AG09309 (cell line): ENCODE measurements around the gene CITED1.
A peak's percentile ranks its signal among the peaks of the same experiment; 100 is the strongest.

Source experiments
- DNase-seq: peaks from one replicate; pipeline ENCODE4 v3.0.0-alpha.2; 2010; ENCODE audit warnings: low read depth
- H3K4me3 ChIP-seq: 2 replicates; pipeline ENCODE4 v1.5.1; 2011; ENCODE audit warnings: mild to moderate bottlenecking, low read depth, low read length, moderate library complexity; ENCODE audit not compliant: control insufficient read depth
- CTCF ChIP-seq: IDR thresholded peaks from 2 replicates; pipeline ENCODE4 v1.5.1; 2011; ENCODE audit warnings: mild to moderate bottlenecking, low read depth, low read length, inconsistent platforms; ENCODE audit not compliant: insufficient read depth, control insufficient read depth; ENCODE audit errors: missing control alignments

The CITED1 gene

DNA sequence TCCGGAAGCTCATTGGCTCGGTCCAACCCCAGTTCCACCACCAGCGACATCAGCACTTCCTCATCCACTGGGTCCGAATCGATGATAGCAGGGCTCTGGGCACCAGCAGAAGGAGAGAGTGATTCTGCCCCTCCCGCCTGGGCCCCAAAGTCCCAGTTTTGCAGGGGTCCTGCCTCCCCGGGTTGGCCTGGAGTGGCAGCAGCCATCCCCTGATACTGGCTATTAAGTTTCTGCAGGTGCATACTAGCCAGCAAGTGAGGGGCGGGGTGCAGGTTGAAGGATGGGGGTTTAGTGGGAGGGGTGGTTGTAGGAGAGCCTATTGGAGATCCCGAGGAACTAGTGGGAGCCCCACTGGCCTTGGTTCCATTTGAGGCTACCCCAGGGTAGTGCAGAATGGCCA is 3.9 kb downstream of the CITED1 start:
- TF ChIP-seq CTCF = no peak
- no peak for DNase-seq
- no peak overlapping the region for H3K4me3 ChIP-seq

- TF ChIP-seq CTCF = no peak
- H3K4me3 ChIP-seq = no peak overlapping the region
- no peak for DNase-seq
Observed at GRCh38 chrX:72299891-72300630, 5.7 kb downstream of the CITED1 start.

DNA sequence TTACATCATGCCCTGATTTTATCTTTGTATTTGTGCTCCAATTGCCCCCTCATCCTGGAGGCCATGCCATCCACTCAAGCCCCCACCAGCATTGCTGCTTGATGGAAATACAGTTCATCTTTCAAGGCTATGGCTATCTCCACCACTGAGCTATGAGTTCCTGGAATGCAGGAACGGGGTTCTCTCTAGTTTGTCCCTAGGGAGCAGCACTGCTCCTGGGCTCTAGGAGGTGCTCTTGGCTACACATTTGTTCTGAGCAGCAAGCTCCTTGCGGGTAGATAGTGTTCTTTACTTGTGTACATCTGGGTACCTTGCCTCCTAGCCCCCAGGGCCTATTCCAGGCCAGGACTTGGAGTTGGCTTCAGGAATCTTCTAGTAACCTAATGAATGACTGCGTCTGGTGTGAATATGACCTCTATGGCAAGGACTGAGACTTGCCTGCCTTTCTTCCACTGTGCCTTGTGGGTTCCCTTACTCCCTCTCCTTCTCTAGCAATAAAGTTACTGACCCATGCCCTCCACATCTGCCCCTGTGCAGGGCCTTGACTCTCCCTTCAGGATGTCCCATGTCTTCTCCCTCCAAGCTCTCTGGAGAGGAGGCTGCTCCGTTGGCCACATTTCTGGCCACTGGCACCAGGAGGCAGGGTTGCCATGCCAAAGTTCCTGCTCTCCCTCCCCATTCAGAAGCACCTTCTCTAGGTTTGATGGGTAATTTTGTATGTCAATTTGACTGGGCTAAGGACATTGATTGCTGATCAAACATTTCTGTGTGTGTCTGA is 7.6 kb downstream of the CITED1 start:
- DNase-seq = no peak
- no peak overlapping the region for H3K4me3 ChIP-seq
- peak; percentile 29 for TF ChIP-seq CTCF

- DNase-seq = no peak
- no peak overlapping the region for H3K4me3 ChIP-seq
- TF ChIP-seq CTCF = no peak
Observed at GRCh38 chrX:72296991-72297390, 8.7 kb downstream of the CITED1 start.

- DNase-seq = no peak
- no peak overlapping the region for H3K4me3 ChIP-seq
- no peak for TF ChIP-seq CTCF
Observed at GRCh38 chrX:72295745-72296144, 10.0 kb downstream of the CITED1 start.

DNA sequence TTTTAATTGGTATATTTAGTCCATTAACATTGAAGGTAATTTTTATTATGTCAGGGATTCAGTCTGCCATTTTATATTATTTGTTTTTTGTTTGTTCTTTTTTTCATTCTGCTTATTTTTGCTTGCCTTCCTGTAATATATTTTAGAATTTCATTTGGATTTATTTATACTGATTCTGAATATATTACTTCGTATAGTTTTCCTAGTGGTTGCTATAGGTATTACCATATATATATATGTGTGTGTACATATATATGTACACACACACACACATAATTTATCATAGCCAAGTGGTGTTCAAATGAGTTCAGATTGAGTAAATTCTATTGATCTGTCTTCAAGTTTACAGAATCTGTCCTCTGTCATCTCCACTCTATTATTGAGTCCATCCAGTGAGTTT is 11.2 kb downstream of the CITED1 start:
- DNase-seq = no peak
- TF ChIP-seq CTCF = no peak

More for the DNA sequence above, 11.2 kb downstream of the CITED1 start:
- no peak overlapping the region for H3K4me3 ChIP-seq
